GM18861 (cell line): ENCODE measurements around the gene INHA.
A peak's percentile ranks its signal among the peaks of the same experiment; 100 is the strongest.

Experiments used
- ATAC-seq: cut with Tn5 transposase; IDR thresholded peaks from one replicate; pipeline ENCODE4 v1.9.1; 2021; ENCODE audit not compliant: unreplicated experiment

The INHA gene, protein sequence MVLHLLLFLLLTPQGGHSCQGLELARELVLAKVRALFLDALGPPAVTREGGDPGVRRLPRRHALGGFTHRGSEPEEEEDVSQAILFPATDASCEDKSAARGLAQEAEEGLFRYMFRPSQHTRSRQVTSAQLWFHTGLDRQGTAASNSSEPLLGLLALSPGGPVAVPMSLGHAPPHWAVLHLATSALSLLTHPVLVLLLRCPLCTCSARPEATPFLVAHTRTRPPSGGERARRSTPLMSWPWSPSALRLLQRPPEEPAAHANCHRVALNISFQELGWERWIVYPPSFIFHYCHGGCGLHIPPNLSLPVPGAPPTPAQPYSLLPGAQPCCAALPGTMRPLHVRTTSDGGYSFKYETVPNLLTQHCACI

DNA sequence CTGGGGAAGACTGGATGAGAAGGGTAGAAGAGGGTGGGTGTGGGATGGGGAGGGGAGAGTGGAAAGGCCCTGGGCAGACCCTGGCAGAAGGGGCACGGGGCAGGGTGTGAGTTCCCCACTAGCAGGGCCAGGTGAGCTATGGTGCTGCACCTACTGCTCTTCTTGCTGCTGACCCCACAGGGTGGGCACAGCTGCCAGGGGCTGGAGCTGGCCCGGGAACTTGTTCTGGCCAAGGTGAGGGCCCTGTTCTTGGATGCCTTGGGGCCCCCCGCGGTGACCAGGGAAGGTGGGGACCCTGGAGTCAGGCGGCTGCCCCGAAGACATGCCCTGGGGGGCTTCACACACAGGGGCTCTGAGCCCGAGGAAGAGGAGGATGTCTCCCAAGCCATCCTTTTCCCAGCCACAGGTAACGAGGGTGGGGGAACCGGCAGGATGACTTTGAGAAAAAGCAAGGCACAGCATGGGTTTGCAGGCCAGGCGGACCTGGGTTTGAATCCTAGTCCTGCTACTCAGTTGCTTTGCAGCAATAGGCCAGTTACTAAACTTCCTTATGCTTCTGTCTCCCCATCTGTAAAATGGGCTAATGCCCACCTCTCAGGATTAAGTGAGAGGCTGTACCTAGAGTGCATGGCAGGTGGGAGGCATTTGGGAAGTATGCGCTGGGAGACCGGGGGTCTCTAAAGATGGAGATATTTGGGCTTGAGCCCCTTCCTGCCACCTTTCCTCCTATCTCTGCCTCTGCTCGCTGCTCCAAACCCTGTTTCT lies at the start of gene INHA:
Gene INHA (plus strand): TSS at position 74 of the 765 bp plus-strand sequence. CDS start 65 bp downstream, at position 139.
- ATAC-seq, result no peak

- ATAC-seq, result no peak
These were observed 49.0 kb upstream of the INHA start for GRCh38 chr2:219523031-219523671.

DNA sequence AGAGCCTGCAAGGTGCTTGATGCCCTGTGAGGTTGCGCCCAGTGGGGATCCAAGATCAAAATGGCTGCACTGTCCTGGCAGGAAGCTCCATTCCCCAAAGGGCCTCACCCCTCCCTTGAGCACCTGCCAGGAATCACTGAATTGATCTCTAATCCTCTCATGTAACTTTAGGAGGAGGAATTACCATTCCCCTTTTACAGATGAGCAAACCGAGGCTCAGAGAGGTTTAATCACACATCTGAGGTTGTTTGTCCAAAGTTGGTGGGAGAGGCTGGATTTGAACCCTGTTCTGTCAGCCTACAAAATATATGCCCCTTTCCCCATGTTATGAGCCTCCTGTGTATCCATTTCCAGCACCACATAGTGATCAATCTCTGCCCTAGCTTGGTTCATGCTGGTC lies 47.3 kb upstream of the INHA start:
- ATAC-seq, result no peak

- ATAC-seq, result no peak
These were observed 46.4 kb upstream of the INHA start for GRCh38 chr2:219525533-219526232.

DNA sequence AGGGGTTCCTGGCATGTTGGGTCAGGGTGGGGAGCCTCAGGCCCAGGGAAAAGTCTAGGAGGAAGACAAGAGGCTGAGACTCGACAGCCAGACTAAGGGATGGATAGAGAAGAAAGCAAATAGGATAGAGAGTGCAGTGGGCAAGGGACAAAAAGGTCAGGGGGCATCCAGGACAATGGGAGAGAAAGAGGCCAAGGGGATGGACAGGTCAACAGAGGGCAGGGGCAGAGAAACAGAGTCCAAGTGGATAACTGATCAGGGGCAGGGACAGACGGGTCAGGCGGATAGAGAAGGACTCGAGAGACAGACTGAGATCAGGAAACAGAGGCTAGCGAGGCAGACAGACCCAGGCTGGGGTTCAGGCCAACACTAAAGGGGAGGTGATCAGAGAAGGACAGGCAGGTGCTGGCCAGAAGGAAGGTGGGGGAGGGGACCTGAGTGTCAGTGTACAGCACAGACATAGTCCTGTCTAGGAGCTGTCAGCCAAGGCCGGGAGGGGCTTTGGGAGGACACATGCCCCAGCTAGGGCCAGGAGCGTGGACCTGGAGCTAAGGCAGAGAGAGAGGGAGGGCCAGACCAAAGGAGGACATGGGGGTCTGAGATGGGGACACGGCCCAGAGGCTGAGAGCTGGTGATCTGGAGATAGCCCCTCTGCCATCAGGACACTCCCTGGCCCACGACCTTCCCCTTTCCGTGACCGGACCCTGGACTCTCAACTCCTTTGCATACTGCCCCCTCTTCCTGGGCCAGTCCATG lies 45.6 kb upstream of the INHA start:
- no peak for ATAC-seq

GRCh38 chr2:219527076-219527394 lies 45.1 kb upstream of the INHA start:
- no peak for ATAC-seq

DNA sequence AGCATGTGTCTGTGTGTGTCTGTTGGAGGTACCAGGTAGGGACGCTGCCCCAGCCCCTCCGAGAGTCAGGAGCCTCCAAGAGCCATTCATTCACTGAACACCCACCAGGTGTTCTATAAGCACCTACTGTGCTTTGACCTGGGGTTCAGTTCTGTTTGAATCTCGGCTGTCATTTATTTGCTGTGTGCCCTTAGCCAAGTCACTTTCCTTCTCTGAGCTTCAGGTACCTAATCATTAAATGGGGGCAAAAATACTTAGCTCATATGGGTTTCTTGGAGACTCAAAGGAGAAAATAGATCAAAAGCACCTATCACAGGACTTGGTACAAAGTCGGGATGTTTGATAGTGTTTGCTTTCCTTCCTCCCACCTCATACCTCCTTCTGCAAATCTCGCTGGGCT lies 44.6 kb upstream of the INHA start:
- no peak for ATAC-seq

GRCh38 chr2:219530048-219530963 lies 41.8 kb upstream of the INHA start:
- peak; percentile 69 for ATAC-seq

- no peak for ATAC-seq
These were observed 40.3 kb upstream of the INHA start for GRCh38 chr2:219531639-219532377.

GRCh38 chr2:219532378-219532649 lies 39.8 kb upstream of the INHA start:
- ATAC-seq, result no peak

DNA sequence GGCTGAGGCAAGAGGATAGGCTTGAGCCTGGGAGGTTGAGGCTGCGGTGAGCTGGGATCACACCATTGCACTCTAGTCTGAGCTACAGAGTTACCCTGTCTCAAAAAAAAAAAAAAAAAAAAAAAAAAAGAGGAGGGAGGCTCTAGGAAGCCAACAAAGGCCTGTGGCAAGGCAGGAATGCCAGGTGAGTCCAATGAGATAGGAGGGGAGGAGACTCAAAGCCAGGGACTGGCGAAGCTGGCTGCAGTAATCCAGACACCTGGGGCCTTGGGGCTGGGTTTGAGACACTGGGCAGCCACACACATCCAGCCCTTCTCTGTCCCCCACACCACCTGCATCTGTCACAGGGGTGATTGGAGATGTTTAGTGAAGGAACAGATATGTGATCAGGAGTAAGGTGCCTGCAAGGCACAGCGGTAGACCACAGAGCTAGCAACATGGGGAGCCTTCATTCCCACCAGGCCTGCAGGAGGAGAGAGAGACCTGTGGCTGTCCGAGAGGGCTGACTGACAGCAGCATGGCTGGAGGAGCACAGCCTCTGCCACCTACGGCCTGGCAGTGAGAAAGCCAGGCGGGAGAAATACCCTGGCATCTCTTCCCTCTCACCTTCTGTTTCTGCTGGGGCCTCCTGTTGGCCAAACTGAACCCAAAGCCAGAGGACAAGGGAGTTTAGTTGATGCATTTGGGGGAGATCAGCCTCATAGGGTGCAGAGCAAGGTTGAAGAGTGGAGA lies 38.0 kb upstream of the INHA start:
- no peak for ATAC-seq

DNA sequence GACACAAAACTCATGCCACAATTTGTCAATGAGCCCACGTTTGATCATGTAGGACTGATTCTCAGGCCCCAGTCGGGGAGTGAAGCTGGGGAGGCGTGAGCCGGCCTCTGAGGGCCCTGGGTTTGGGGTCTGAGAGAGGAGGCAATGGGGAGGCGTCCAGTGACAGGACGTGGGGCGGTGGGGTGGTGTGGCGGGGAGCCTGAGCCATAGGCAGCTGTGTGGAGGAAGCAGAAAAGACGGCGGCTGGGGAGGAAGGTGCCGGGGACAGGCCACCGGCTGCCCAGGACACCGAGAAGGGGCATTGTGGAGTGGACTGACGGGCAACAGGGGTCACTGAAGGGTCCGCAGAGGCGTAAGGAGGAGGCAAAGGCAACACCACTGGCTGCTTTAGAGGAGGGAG lies 35.7 kb upstream of the INHA start:
- no peak for ATAC-seq

GRCh38 chr2:219536967-219537366 lies 35.1 kb upstream of the INHA start:
- no peak for ATAC-seq

- ATAC-seq, result no peak
These were observed 34.2 kb upstream of the INHA start for GRCh38 chr2:219537657-219538488.

DNA sequence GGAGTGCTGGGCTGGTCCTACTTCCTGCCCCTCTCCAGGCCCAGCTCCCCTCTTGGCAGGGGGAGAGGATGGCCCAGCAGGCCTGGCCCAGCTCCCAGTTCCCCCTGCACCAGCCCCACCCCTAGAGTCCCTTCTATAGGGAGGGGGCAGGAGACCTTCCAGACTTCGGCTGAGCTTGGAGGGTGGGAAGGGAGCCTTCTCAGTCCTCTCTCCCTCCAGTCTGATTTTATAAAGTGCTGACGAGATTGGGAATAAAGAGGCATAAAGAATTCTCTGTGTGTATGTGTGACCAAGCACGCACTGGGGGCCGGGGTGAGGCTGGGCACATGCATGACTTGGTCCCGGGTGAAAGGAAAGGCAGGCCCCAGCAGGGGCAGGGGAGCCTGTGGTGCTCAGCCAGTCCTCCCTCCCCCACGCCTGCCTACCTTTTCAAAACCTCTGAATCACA lies 33.6 kb upstream of the INHA start:
- no peak for ATAC-seq

DNA sequence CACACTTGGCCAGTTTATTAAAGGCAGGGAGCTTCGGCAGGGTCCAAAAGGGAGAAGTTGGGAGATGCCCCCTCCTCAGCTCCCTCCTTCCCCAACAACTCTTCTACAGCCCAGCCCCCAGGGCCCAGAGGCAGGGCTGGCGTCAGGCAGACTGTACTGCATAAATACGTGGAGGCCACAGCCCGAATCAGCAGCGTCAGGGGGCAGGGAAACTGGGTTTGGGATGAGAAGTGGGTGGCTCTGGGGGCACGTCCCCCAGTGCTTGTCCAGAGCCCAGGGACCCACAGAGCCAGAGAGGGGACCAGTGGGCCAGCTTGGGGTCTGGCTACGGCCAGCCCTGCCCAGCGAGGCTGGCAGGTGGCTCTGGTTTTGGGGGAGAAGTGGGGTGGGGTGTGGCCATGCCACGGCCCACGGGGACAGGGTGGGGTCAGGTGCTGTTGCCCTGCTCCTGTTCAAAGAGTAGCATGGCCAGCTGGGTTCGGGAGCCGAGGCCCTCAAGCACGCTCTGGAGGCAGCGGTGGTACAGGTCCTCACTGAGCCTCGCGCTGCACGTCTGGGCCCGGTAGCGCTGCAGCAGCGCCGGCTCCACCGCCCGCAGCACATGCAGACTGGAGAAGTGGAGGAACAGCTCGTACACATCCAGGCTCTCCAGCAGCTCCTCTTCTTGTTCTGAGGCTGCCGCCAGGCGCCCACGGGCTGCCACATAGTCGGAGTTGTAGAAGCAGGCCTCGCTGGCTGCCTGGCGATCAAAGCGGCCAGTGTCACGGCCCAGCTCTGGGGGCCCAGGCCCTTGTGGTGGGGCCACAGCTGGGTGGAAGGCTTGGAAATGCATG lies 32.9 kb upstream of the INHA start:
- ATAC-seq, result no peak
